Kidney epithelial cell (primary cell): ENCODE data around the gene YTHDF1. TPM values are rescaled to one million over a fixed set of nuclear protein-coding genes. Genes with fewer than 3 reads are reported as not detected.
"Not testable (repeated sequence)": the region's sequence is repeated elsewhere in the genome, so short reads cannot be mapped to it uniquely, and the experiment has no call there.

ENCODE experiments used
- DNase-seq: peaks from one replicate; pipeline ENCODE4 v3.0.0-alpha.2; 2010; ENCODE audit warnings: low read depth
- H3K27me3 ChIP-seq: 2 replicates; pipeline ENCODE4 v1.6.0; 2011; ENCODE audit warnings: low read length; ENCODE audit not compliant: control insufficient read depth, insufficient read depth
- H3K36me3 ChIP-seq: 2 replicates; pipeline ENCODE4 v1.5.1; 2011; ENCODE audit warnings: low read length; ENCODE audit not compliant: control insufficient read depth, insufficient read depth
- H3K4me3 ChIP-seq: 2 replicates; pipeline ENCODE4 v1.5.1; 2011; ENCODE audit warnings: low read depth, mild to moderate bottlenecking, control low read depth, low read length
- CTCF ChIP-seq: IDR thresholded peaks from 2 replicates; pipeline ENCODE4 v1.5.1; 2011; ENCODE audit warnings: mild to moderate bottlenecking, moderate library complexity, low read length, control low read depth, inconsistent platforms; ENCODE audit not compliant: insufficient read depth, poor library complexity, severe bottlenecking
- total RNA-seq: library from RNA; depleted of rRNA; stranded (reverse); fragments of >200 nt; gene quantifications from 2 replicates; pipeline ENCODE4 v1.2.3, GENCODE V29; 2015

Gene YTHDF1
- total RNA-seq, 1 donor from 2014 or later = 54.8 TPM

- peak; percentile 41 for TF ChIP-seq CTCF
- Histone ChIP-seq H3K4me3 (no peak overlapping the region), H3K36me3 (no peaks in the 10 kb centered on the region), H3K27me3 (peaks cover 13% of the 10 kb centered on the region)
- no peak for DNase-seq
Observed at GRCh38 chr20:63224412-63225081, 8.6 kb upstream of the YTHDF1 start.

GRCh38 chr20:63223826-63224207 lies 7.9 kb upstream of the YTHDF1 start:
- no peak for TF ChIP-seq CTCF
- no peaks in the 10 kb centered on the region for H3K36me3 ChIP-seq
- no peak for DNase-seq
- peaks cover 13% of the 10 kb centered on the region for H3K27me3 ChIP-seq
- H3K4me3 ChIP-seq = no peak overlapping the region

- H3K27me3 ChIP-seq = peaks cover 13% of the 10 kb centered on the region
- no peaks in the 10 kb centered on the region for H3K36me3 ChIP-seq
- peak; percentile 88 for TF ChIP-seq CTCF
- no peak for DNase-seq
- no peak overlapping the region for H3K4me3 ChIP-seq
Observed at GRCh38 chr20:63223121-63223825, 7.3 kb upstream of the YTHDF1 start.

- Histone ChIP-seq H3K27me3 (peaks cover 13% of the 10 kb centered on the region), H3K4me3 (no peak overlapping the region), H3K36me3 (no peaks in the 10 kb centered on the region)
- TF ChIP-seq CTCF = no peak
- DNase-seq = no peak
Observed at GRCh38 chr20:63222541-63222940, 6.6 kb upstream of the YTHDF1 start.

- DNase-seq, H3K4me3 ChIP-seq, H3K36me3 ChIP-seq: not testable (repeated sequence)
- H3K27me3 ChIP-seq = peaks cover 13% of the 10 kb centered on the region
Observed at GRCh38 chr20:63221400-63222053, 5.6 kb upstream of the YTHDF1 start.

GRCh38 chr20:63220696-63221399 lies 4.9 kb upstream of the YTHDF1 start:
- no peak for DNase-seq
- TF ChIP-seq CTCF = no peak

More at GRCh38 chr20:63220696-63221399, 4.9 kb upstream of the YTHDF1 start:
- H3K36me3 ChIP-seq = no peaks in the 10 kb centered on the region
- H3K4me3 ChIP-seq = no peak overlapping the region
- H3K27me3 ChIP-seq = peaks cover 13% of the 10 kb centered on the region
